Vagina (tissue), 2 donors: ENCODE results near the gene RBM12.

ENCODE experiments used
- CTCF ChIP-seq, 3 experiments: fragments of 450-650 bp in 2 of 3; fragments of 200-600 bp in 1 of 3; sonication (generic) in 1 of 3; IDR thresholded peaks; one replicate each; pipeline ENCODE4 v1.5.1; 2017 to 2019; ENCODE audit warnings: antibody characterized with exemption in 3 of 3, mild to moderate bottlenecking in 2 of 3, moderate library complexity in 2 of 3
- POLR2A ChIP-seq, 2 donors: fragments of 450-650 bp; IDR thresholded peaks; one replicate each; pipeline ENCODE4 v1.6.1; 2017; ENCODE audit warnings: antibody characterized with exemption in 2 of 2, mild to moderate bottlenecking in 2 of 2, moderate library complexity in 2 of 2
- POLR2AphosphoS5 ChIP-seq, 2 donors: sonication (generic); formaldehyde crosslinking; IDR thresholded peaks; one replicate each; pipeline ENCODE4 v1.9.0; 2017; ENCODE audit warnings: antibody characterized with exemption in 2 of 2, mild to moderate bottlenecking in 2 of 2, low read depth in 1 of 2; ENCODE audit not compliant: insufficient read depth in 1 of 2

GRCh38 chr20:35698298-35699126 is 33.8 kb upstream of the RBM12 start:
- TF ChIP-seq CTCF (IDR thresholded peaks at IDR 0.05) (no peak), POLR2A (IDR thresholded peaks at IDR 0.05) (no peak), POLR2AphosphoS5 (IDR thresholded peaks at IDR 0.05; ENCODE audit: insufficient read depth in 1 of 2, low read depth in 1 of 2) (no peak)
